Naive thymus-derived CD4-positive, alpha-beta T cell (primary cell): ENCODE results near the gene ATP10A. TPM values are rescaled to one million over a fixed set of nuclear protein-coding genes. Genes with fewer than 3 reads are reported as not detected.

Experiments
- ATAC-seq: fragments of 150-1000 bp; cut with Tn5 transposase; 2 replicates; pipeline ENCODE4 v1.10.0; 2021; ENCODE audit warnings: mild to moderate bottlenecking, moderate library complexity
- CTCF ChIA-PET: fragments of 350-600 bp; sonication (Branson Sonifier 250); formaldehyde crosslinking; loops from one replicate; lab custom pipeline; 2021; ENCODE audit warnings: antibody characterized with exemption; lab: Charles Lee
- POLR2A ChIA-PET: fragments of 350-600 bp; sonication (Branson Sonifier 250); formaldehyde crosslinking; loops from one replicate; lab custom pipeline; 2021; ENCODE audit warnings: antibody characterized with exemption, inconsistent platforms; lab: Charles Lee
- DNase-seq, 9 donors: peaks; one replicate each; pipeline versions ENCODE4 v3.0.0 to v3.0.0-alpha.2; 2020 to 2022; ENCODE audit warnings: mixed read lengths in 1 of 9
- H3K27ac ChIP-seq: one replicate; pipeline ENCODE4 v1.7.0; 2013; ENCODE audit warnings: mild to moderate bottlenecking, low read depth, low read length, moderate library complexity
- H3K27me3 ChIP-seq, 2 donors: one replicate each; pipeline ENCODE4 v1.7.0; 2013; ENCODE audit warnings: low read length in 2 of 2, mild to moderate bottlenecking in 2 of 2, moderate library complexity in 2 of 2; ENCODE audit not compliant: control insufficient read depth in 2 of 2, insufficient read depth in 2 of 2
- H3K36me3 ChIP-seq, 3 experiments: 1 replicate in 2 of 3; 2 replicates in 1 of 3; pipeline ENCODE4 v1.7.0; 2013; ENCODE audit warnings: low read length in 3 of 3, mild to moderate bottlenecking in 3 of 3, moderate library complexity in 1 of 3; ENCODE audit not compliant: insufficient read depth in 3 of 3, control insufficient read depth in 2 of 3
- H3K4me1 ChIP-seq, 2 donors: one replicate each; pipeline ENCODE4 v1.7.0; 2013; ENCODE audit warnings: low read length in 2 of 2, mild to moderate bottlenecking in 2 of 2, moderate library complexity in 1 of 2; ENCODE audit not compliant: control insufficient read depth in 2 of 2, insufficient read depth in 2 of 2
- H3K4me3 ChIP-seq: 2 replicates; pipeline ENCODE4 v1.7.0; 2013; ENCODE audit warnings: mild to moderate bottlenecking, low read length
- H3K9me3 ChIP-seq, 3 experiments: 1 replicate in 2 of 3; 2 replicates in 1 of 3; pipeline ENCODE4 v1.7.0; 2013; ENCODE audit warnings: low read length in 3 of 3; ENCODE audit not compliant: control insufficient read depth in 2 of 3
- H3K27ac Mint-ChIP-seq, 9 donors: one replicate each; pipeline ENCODE4 v1.8.0; 2020 to 2022; ENCODE audit warnings: mixed read lengths in 9 of 9, mild to moderate bottlenecking in 8 of 9, moderate library complexity in 5 of 9, inconsistent platforms in 2 of 9
- H3K27me3 Mint-ChIP-seq, 5 donors: one replicate each; pipeline ENCODE4 v1.8.0; 2021 to 2022; ENCODE audit warnings: mixed read lengths in 5 of 5, mild to moderate bottlenecking in 1 of 5
- H3K36me3 Mint-ChIP-seq, 5 donors: one replicate each; pipeline ENCODE4 v1.8.0; 2020 to 2022; ENCODE audit warnings: mixed read lengths in 5 of 5, mild to moderate bottlenecking in 3 of 5, inconsistent platforms in 1 of 5
- H3K4me1 Mint-ChIP-seq, 7 donors: one replicate each; pipeline ENCODE4 v1.8.0; 2020 to 2022; ENCODE audit warnings: mixed read lengths in 7 of 7, mild to moderate bottlenecking in 3 of 7, inconsistent platforms in 1 of 7
- H3K4me3 Mint-ChIP-seq, 10 donors: one replicate each; pipeline ENCODE4 v1.8.0; 2020 to 2022; ENCODE audit warnings: mild to moderate bottlenecking in 10 of 10, mixed read lengths in 10 of 10, moderate library complexity in 6 of 10, inconsistent platforms in 2 of 10
- H3K9me3 Mint-ChIP-seq, 11 donors: one replicate each; pipeline ENCODE4 v1.8.0; 2020 to 2022; ENCODE audit warnings: mixed read lengths in 11 of 11, mild to moderate bottlenecking in 4 of 11, inconsistent platforms in 1 of 11, moderate library complexity in 1 of 11
- intact Hi-C, 2 donors: fragments of 100-400 bp; cut with micrococcal nuclease; formaldehyde crosslinking; loops; one replicate each; pipeline ENCODE4 v1.15.1; 2023
- polyA plus RNA-seq, 2 donors: library from polyadenylated mRNA; unstranded; fragments of 300-500 nt; fragmentation: Illumina TruSeq; gene quantifications; one replicate each; pipeline ENCODE4 v1.2.3, GENCODE V29; 2021
- total RNA-seq, 6 experiments: library from RNA in 5 of 6; stranded (reverse) in 5 of 6; gene quantifications; 1 replicate in 5 of 6; 2 replicates in 1 of 6; pipeline ENCODE4 v1.2.3 and lab custom pipeline; 2021 to 2026

Gene ATP10A
- total and polyA plus RNA-seq, 7 experiments from 2014 or later: 7.2 to 86.4 (median 57.6) TPM

DNA sequence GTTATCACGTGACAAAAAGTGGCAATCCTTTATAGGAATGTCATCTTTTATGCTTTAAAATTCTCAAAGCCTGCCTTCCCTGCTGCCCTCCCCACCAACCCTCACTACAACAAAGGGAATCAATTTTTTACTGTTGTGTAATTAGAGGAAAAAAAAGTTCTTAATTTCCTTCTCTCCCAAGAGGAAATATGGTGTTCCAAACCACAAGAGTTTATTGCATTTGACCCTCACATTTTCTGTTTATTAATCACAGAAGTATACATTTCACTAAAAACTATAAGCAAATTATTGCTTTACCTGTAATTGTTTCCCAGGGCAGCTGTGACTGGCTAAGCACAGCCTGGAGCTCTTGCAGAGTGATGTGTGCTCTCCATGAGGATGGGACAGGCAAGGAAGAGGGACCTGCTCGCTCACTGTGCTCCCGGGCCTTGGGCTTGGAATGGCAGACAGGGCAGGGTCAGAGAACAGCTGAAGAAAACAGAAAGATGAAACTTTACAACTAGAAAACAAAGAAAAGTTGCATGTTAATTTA lies 31.3 kb upstream of the ATP10A start:
- no peak for DNase-seq
- ATAC-seq: no peak
- intact Hi-C loops: no loop called here
- no peak overlapping the region for H3K4me3 Mint-ChIP-seq
- H3K27ac Mint-ChIP-seq: no peak overlapping the region
- no peak overlapping the region for H3K27ac ChIP-seq
- no peaks in the 10 kb centered on the region for H3K4me1 ChIP-seq
- CTCF ChIA-PET: no interaction called here
- H3K9me3 Mint-ChIP-seq: peaks cover 0 to 3% (median 0%) of the 10 kb centered on the region in 11 donors
- H3K27me3 ChIP-seq: no peaks in the 10 kb centered on the region
- peaks cover 0 to 5% (median 0%) of the 10 kb centered on the region in 7 donors for H3K4me1 Mint-ChIP-seq
- H3K9me3 ChIP-seq: no peaks in the 10 kb centered on the region
- POLR2A ChIA-PET: no interaction called here
- no peak overlapping the region for H3K4me3 ChIP-seq
- peaks cover 0 to 18% (median 4%) of the 10 kb centered on the region in 5 donors for H3K27me3 Mint-ChIP-seq
- no peaks in the 10 kb centered on the region for H3K36me3 ChIP-seq
- no peaks in the 10 kb centered on the region for H3K36me3 Mint-ChIP-seq

DNA sequence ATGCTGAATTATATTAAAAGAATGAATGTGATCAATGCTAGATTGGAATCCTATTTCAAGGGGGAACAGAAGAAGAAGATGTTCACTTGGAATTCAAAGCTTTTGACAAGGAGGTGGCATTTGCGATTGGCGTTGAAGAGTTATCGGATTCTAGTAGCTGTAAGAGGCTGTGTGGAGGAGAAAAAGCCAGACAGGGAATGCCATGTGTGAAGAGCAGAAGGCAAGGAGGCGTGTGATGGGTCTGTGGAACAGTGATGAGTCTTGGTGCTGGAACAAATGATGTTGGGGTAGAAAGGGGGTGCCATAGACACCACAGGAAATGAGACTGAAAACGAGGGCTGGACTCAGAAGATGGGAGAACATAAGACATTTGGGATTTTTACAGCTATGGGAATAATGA lies 30.5 kb upstream of the ATP10A start:
- Mint-ChIP-seq H3K4me1 (peaks cover 0 to 5% (median 0%) of the 10 kb centered on the region in 7 donors), H3K27ac (no peak overlapping the region), H3K27me3 (peaks cover 0 to 18% (median 4%) of the 10 kb centered on the region in 5 donors), H3K4me3 (no peak overlapping the region), H3K36me3 (no peaks in the 10 kb centered on the region), H3K9me3 (peaks cover 0 to 3% (median 0%) of the 10 kb centered on the region in 11 donors)
- intact Hi-C loops: no loop called here
- no peaks in the 10 kb centered on the region for H3K36me3 ChIP-seq
- ChIA-PET POLR2A (no interaction called here), CTCF (interaction anchor here (0.7 kb wide), 1 partner anchor 9 kb away, joined by 3 read pairs; no protein-coding TSS in a partner anchor)
- no peaks in the 10 kb centered on the region for H3K27me3 ChIP-seq
- H3K4me3 ChIP-seq: no peak overlapping the region
- H3K9me3 ChIP-seq: no peaks in the 10 kb centered on the region
- no peaks in the 10 kb centered on the region for H3K4me1 ChIP-seq
- ATAC-seq (no peak), DNase-seq (no peak)
- H3K27ac ChIP-seq: no peak overlapping the region

DNA sequence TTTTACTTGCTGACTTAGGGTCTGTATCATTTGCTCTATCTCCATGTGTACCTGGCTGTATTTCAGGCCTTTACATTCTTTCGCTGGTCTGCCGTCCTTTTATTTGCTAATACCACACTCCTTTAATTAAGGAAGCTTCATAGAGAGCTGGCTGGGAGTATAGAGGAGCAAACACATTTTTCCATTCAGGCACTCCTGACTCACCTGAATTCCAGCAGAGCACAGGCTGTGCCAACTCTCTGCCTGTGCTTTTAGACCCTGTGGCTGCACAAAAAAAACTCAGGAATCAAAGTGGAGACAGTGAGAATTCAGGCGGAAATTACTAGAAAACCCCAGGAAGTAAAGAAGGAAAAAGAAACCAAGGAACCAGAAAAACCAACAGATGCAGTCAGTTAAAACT lies 29.0 kb upstream of the ATP10A start:
- Mint-ChIP-seq H3K36me3 (no peaks in the 10 kb centered on the region), H3K9me3 (peaks cover 0 to 3% (median 0%) of the 10 kb centered on the region in 11 donors), H3K4me3 (no peak overlapping the region), H3K27ac (no peak overlapping the region), H3K4me1 (peaks cover 0 to 5% (median 0%) of the 10 kb centered on the region in 7 donors), H3K27me3 (peaks cover 0 to 29% (median 4%) of the 10 kb centered on the region in 5 donors)
- ChIA-PET POLR2A (no interaction called here), CTCF (no interaction called here)
- H3K36me3 ChIP-seq: no peaks in the 10 kb centered on the region
- intact Hi-C loops: no loop called here
- no peak overlapping the region for H3K27ac ChIP-seq
- no peak for DNase-seq
- no peaks in the 10 kb centered on the region for H3K9me3 ChIP-seq
- H3K4me3 ChIP-seq: no peak overlapping the region
- H3K27me3 ChIP-seq: no peaks in the 10 kb centered on the region
- no peak for ATAC-seq
- no peaks in the 10 kb centered on the region for H3K4me1 ChIP-seq

DNA sequence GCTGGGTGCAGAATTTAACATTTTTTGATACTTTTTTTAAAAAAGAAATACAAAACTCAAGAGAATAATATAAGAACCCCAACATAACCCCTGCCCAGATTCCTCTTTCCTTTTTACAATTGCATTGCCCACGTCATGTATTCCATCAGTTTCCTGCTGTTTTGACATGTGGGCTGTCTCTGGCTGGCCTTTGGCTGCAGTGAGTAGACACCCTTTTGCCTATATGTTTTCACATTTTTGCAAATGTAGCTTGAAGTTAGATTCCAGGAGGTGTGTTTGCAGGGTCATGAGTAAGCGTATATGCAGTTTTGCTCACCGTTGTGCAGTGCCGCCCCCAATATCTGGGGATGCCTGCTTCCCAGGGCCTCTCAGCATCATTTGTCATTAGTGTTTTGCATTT lies 28.0 kb upstream of the ATP10A start:
- intact Hi-C loops: no loop called here
- Histone ChIP-seq H3K4me1 (no peaks in the 10 kb centered on the region), H3K36me3 (no peaks in the 10 kb centered on the region), H3K27ac (no peak overlapping the region), H3K9me3 (no peaks in the 10 kb centered on the region), H3K4me3 (no peak overlapping the region), H3K27me3 (no peaks in the 10 kb centered on the region)
- H3K9me3 Mint-ChIP-seq: peaks cover 0 to 3% (median 0%) of the 10 kb centered on the region in 11 donors
- H3K27ac Mint-ChIP-seq: no peak overlapping the region
- H3K36me3 Mint-ChIP-seq: no peaks in the 10 kb centered on the region
- no peak for ATAC-seq
- ChIA-PET CTCF (interaction anchor here (0.9 kb wide), 1 partner anchor 9 kb away, joined by 3 read pairs; no protein-coding TSS in a partner anchor), POLR2A (no interaction called here)
- H3K4me3 Mint-ChIP-seq: no peak overlapping the region
- DNase-seq: no peak
- peaks cover 0 to 30% (median 4%) of the 10 kb centered on the region in 5 donors for H3K27me3 Mint-ChIP-seq
- H3K4me1 Mint-ChIP-seq: peaks cover 0 to 1% (median 0%) of the 10 kb centered on the region in 7 donors

DNA sequence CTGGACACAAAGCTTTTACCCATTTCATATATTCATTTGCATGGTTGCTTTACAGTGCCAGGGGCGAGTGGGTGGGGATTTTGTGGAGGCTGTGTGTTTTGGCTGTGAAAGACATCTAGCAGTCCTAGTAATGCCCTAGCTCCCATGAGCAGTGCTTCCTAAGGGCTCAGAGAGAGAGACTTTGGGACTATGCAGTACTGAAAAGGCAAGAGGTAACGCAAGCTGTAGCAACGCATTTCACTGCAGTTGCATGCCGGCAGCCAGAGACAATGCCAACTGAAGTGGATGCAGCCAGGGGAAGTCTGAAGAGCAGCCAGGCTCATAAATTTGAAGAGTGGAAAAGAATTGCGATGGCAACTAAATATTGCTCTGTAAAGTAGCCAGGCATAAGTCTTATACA lies 27.4 kb upstream of the ATP10A start:
- DNase-seq (no peak), ATAC-seq (no peak)
- H3K27ac ChIP-seq: no peak overlapping the region
- intact Hi-C loops: no loop called here
- CTCF ChIA-PET: interaction anchor here (0.9 kb wide), 1 partner anchor 9 kb away, joined by 3 read pairs; no protein-coding TSS in a partner anchor
- peaks cover 0 to 3% (median 0%) of the 10 kb centered on the region in 11 donors for H3K9me3 Mint-ChIP-seq
- H3K4me1 ChIP-seq: no peaks in the 10 kb centered on the region
- no peaks in the 10 kb centered on the region for H3K9me3 ChIP-seq
- H3K4me1 Mint-ChIP-seq: no peaks in the 10 kb centered on the region
- no peaks in the 10 kb centered on the region for H3K36me3 Mint-ChIP-seq
- H3K27me3 ChIP-seq: no peaks in the 10 kb centered on the region
- H3K4me3 Mint-ChIP-seq: no peak overlapping the region
- no peak overlapping the region for H3K4me3 ChIP-seq
- POLR2A ChIA-PET: no interaction called here
- H3K36me3 ChIP-seq: no peaks in the 10 kb centered on the region
- peaks cover 0 to 31% (median 4%) of the 10 kb centered on the region in 5 donors for H3K27me3 Mint-ChIP-seq
- no peak overlapping the region for H3K27ac Mint-ChIP-seq

DNA sequence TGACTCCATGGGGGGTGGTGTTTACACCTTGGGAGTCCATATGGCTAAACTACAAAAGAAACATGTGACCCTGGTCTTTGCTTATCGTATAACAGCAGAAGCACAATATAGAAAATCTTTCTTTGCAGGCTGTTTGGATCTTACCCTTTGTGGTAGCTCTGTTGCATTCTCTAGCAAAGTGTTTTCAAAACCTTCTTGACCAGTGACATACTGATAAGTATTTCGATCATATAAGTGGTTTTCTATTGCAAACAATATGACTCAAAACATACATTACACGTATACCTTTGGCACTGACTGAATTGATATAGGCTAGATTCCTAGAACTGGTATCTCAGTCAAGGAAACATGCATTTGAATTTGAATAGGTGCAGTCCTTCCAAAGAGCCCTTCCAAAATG lies 24.7 kb upstream of the ATP10A start:
- Histone ChIP-seq H3K9me3 (no peaks in the 10 kb centered on the region), H3K27ac (no peak overlapping the region), H3K4me1 (no peaks in the 10 kb centered on the region), H3K4me3 (no peak overlapping the region), H3K27me3 (no peaks in the 10 kb centered on the region), H3K36me3 (no peaks in the 10 kb centered on the region)
- Mint-ChIP-seq H3K27ac (peak overlapping the region in 1 of 9 donors; percentile 16), H3K27me3 (peaks cover 0 to 26% (median 4%) of the 10 kb centered on the region in 5 donors), H3K36me3 (no peaks in the 10 kb centered on the region), H3K4me1 (peaks cover 0 to 4% (median 0%) of the 10 kb centered on the region in 7 donors), H3K9me3 (no peaks in the 10 kb centered on the region), H3K4me3 (no peak overlapping the region)
- CTCF ChIA-PET: no interaction called here
- DNase-seq (no peak), ATAC-seq (no peak)
- intact Hi-C loops: no loop called here
- POLR2A ChIA-PET: interaction anchor here (0.6 kb wide), 1 partner anchor 19 kb away, joined by 3 read pairs; no protein-coding TSS in a partner anchor
